SH-SY5Y (cell line): ENCODE data around the gene SAMD11.

ENCODE experiments used
- GATA2 ChIP-seq: IDR thresholded peaks from 2 replicates; pipeline ENCODE4 v1.6.1; 2011; ENCODE audit warnings: mild to moderate bottlenecking, low read depth, low read length
- GATA3 ChIP-seq: IDR thresholded peaks from 2 replicates; pipeline ENCODE4 v1.6.1; 2011; ENCODE audit warnings: low read depth, mild to moderate bottlenecking, low read length, moderate library complexity

GRCh38 chr1:886760-887159, 37.0 kb upstream of the SAMD11 start:
- no peak for TF ChIP-seq GATA3
- no peak for TF ChIP-seq GATA2
